ENCODE measurements around the gene CDKN2A.

GRCh38 chr9:22008384-22008716 is 14.2 kb upstream of the CDKN2A start:
- TF ChIP-seq CTCF (IDR thresholded peaks at IDR 0.05) = no peak
- TF ChIP-seq TCF7L2 (IDR thresholded peaks at IDR 0.05; ENCODE audit: low read depth, low read length) = no peak

Measured in Panc1 (cell line).